GM21381 (cell line): Measurements from ENCODE around the gene PDIA5.
A peak's percentile ranks its signal among the peaks of the same experiment; 100 is the strongest.

Experiments used
- ATAC-seq: cut with Tn5 transposase; IDR thresholded peaks from one replicate; pipeline ENCODE4 v1.9.1; 2021; ENCODE audit warnings: mild to moderate bottlenecking, moderate library complexity; ENCODE audit not compliant: unreplicated experiment

PDIA5 gene

DNA sequence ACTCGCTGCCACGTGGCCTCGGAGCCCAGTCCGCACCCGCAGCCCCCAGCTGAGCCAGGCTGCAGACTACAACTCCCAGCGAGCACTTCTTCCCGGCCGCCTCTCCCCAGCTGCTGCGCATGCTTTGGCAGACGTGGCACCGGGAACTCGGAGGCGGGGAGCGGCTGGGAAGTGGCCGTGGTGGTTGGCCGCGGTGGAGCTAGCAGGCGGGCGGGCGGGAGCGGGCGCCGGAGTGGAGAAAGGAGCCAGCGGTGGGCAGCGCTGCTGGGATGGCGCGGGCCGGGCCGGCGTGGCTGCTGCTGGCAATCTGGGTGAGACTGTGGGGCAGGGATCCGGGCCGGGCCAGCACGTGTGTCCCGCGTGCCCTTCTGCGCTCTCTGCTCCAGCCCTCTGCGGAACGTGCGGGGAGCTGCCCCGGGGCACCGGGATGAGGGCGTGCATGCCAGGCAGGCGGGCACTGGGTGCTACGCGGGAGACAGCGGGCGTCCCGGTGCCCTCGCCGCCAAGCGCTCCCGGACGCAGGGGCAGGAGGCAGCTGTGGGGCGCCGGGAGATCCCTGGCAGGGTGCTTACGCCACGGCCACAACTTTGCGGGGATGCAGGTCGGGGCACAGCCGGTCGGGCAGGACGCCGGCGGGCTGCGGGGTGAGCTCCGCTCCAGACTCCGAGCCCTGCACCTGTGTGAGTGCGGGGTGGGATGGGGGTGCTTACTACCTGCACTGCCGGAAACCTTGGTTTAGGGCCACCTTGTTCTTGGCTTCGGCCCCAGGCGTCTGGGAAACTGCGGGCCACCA is at the start of gene PDIA5:
TSS of gene PDIA5 (plus strand) at position 130 of the 793 bp plus-strand sequence. CDS start at position 270, 140 bp downstream.
- peak; percentile 86 for ATAC-seq

DNA sequence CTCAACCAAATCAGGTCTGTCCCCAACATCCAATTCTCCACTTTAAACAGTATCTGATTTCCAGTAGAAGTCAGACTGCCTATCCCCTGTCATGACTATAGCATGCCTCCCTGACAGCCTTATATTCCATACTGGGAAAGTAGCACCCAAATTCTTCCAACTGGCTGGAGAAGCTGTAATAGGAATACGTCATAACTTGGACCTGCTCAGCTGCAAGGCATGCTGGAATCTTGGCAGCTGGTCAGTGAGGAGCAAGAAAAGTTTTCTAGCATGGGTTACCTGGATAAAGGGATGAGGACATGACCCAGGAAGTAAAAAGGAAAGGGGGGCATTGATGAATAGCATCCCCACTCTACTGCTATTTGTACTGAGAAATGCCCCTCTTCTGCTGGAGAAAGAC is 48.1 kb upstream of the PDIA5 start:
- ATAC-seq = no peak

DNA sequence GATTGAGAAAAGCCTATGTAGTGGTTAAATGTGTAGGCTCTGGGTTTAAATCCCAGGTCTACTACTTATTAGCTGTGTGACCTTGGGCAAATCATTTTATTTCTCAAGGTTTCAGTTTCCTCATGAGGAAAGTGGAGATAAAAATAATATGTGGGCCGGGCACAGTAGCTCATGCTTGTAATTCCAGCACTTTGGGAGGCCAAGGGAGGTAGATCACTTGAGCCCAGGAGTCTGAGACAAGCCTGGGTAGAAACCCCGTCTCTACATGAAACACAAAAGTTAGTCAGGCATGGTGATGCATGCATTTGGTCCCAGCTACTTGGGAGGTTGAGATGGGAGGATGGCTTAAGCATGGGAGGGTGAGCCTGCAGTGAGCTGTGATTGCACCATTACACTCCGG is 47.7 kb upstream of the PDIA5 start:
- no peak for ATAC-seq

DNA sequence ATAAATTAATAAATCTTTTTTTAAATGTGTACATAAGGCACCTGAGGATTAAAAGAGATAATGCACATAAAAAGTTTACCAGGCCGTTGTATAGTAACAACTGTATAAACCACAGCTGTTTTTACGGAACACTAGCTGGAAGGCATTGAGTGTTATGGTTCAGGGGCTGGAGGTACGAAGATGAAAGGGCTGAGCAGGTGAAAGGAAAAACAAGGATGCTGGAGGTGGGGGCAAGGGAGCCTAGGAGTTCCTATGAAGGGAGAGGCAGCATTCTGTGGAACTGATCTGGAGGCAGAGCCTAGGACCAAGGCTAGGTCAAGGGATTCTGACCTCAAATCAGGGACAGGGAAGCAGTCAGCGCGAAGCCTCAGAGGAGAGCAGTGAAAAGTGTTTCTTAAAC is 47.2 kb upstream of the PDIA5 start:
- ATAC-seq = no peak

DNA sequence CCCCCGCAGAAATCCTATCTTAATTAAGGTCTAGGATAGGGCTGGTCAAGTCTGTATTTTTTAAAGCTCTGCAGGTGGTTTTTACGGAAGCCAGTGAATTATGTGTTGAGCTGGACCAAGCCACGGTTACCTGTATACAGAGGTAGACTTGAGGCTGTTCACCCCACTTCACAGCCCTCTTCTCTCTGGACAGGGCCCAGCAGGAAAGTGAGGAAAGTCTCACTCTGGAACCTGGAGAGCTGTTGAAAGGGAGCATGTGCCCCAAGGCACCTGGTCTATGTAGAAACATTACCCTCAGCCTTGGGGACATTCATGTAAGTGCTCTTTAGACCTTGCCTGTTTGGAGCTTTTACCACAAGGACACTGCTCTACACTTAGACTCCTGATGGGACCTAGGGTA is 46.1 kb upstream of the PDIA5 start:
- no peak for ATAC-seq

DNA sequence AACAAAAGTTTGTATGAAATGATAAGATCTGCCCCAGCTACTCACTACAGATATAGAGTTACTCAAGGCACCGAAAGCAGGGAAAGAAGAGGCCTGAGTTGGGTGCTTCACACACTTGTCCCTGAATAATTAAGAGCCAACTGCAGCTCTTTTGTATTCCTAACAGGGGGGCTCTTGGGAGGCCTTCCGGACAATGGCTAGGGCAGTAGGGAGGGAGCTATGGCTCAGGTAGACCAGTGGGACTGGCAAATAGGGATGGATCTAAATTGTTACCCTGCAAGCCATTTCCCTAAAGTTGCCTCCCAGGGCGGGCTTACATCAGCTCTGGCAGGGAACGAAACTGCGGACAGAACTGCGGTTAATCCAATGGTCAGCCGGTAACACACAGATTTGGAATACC is 45.4 kb upstream of the PDIA5 start:
- ATAC-seq = no peak

DNA sequence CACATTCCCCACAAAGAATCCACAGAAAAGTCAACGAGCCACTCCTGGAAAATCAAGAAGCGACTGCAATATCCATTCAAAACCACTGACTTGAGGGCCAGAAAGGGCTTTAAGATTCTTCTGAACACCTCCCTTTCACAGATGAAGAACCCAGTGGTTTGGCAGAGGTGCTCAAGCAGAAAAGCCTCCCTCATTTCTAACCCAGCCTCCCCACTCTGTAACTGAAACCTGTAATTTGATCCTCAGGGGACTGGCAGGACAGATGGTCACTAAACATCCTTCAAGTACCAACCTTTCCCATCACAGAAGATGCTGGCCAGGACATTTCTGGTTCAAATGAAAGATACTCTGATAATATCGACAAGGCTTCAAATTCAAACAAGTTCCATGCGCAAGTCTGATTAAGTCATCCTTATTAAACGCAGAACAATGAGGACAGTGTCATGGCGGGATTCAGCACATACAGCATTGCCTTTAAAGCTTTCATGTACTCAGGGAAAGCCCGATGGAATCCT is 44.8 kb upstream of the PDIA5 start:
- ATAC-seq = no peak

DNA sequence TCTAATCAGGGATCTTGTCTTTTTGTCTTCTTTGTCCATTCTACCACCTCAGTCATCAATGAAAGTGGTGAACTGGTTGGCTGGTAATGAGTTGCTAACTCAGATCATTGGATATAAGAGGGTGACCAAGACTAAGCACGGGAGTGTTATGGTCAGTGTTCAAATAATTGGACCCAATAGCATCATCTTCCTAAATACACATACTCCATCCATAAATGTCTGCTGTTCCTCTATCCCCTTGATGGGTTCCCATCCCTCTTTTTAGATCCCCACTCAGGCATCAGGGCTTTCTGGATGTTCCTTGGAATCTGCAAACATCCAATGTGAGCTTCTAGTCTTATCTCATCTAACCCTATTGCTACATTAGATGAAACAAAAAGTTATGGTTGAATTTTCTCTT is 42.8 kb upstream of the PDIA5 start:
- ATAC-seq = no peak

DNA sequence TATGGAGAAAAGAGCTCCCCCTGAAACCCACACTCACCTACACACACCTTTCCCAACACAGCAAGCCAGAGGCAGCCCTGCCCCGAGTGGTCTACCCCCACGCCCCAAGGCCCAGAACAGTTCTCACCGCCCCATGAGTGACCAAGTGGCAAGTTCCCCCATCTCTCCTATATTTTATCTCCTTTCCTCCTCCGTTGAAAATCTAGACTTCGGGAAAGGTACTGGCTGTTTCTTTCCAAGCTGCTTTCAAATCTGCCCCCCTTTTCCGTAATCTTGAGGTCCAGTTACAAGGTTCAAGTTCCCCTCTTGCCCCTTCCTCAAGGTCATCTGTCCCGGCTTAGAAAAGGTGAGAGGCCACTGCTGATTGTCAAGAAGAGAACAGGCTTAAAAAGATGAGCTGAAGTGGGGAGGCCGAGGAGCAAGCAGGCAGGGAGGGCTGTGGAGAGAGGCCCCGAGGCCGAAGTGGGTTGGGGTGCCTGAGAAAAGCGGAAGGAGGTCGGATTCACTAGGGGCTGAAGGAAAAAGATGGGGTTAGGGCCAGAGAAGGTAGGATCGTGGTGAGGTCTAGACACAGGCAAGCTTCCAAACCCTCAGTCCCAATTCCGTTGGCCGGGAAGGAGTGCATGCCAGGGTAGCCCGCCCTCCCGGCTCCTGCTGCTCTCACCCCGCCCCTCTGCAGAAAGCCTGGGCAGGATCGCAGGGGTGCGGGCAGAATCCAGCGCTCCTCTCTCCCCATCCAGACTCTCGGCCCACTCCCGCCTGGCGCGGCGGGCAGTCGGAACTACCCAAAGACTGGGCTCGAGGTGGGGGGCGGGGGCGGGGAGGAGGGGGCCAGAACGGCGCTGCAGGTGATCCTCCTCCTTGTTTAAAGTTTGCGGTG is 40.9 kb upstream of the PDIA5 start:
- no peak for ATAC-seq

DNA sequence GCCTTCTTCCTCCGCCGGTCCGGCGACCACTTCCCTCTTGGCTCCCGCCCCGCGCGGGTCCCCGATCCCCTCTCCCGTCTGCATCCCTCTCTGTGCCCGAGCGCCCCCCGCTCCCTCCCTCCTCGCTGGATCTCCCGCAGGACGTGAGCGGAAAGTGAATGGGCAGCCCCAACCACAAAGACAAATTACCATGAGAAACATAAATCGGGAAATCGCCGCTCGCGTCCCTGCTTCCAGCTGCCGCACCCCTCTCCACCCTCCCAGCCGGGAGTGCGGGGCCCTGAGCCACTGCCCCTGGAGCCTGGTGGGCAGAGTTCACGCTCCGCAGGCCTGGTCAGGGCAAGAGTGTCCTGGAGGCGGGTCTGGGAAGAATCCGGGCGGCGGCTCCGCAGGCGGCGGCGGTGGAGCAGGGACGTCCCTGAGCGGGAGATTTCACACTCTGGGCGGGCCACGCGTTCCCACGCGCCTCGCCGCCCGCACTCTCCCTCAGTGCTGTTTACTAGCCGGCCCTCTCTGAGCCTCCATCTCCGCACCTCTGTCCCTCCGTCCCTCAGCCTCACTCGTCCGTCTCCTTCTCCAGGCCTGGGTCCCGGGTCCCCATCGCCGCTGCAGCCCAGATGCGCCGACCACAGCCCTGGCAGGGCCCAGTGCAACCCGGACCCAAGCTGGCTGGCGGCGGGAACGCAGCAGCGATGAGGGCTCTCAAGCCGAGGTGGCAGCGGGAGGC is 40.1 kb upstream of the PDIA5 start:
- no peak for ATAC-seq

DNA sequence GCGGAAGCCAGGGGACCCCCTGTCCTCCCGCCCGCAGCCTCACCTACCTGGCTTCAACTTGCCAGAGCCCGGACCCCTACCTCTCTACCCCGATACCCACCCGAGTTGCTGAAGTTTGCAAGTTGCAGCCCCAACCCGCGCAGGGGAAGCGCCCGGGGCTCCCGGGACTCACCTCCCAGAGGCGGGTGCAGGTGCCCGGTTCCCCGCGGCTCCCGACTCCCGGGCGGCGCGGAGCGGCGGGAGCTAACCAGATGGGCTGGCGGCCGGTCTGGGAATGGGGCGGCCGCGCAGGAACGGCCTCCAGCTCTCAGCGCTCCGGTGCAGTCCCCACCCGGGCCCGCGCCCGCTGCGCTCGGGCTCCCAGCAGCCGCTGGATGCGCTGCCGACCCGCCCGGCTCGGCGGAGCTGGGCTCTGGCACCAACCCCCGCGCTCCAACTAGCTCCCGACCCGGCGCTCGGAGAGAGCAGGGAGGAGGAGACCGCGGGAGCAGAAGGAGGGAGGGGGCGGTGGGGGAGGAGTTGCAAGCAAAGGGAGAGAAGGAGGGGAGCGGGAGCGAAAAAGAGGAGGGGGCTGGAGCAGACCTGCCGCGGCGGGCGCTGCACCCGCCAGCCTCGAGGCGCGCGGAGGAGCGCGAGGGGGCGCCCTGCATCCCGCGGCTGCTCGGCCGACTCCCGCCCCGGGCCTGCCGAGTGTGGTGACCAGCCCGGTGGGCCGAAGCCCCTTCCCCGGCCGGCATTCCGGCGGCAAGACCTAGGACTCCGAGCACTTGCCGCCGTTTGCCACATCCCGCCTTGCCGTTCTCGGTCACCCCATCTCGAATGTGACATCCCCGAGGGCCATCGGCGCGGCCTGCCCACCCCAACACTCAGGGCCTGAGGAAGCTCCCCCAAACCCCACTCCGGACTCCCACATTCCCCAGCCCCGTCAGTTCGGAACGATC is 39.3 kb upstream of the PDIA5 start, which contains the start of gene SEMA5B:
TSS of gene SEMA5B (minus strand) at position 472 of the 941 bp plus-strand sequence. CDS start 66,500 bp downstream, outside the sequence.
- no peak for ATAC-seq

DNA sequence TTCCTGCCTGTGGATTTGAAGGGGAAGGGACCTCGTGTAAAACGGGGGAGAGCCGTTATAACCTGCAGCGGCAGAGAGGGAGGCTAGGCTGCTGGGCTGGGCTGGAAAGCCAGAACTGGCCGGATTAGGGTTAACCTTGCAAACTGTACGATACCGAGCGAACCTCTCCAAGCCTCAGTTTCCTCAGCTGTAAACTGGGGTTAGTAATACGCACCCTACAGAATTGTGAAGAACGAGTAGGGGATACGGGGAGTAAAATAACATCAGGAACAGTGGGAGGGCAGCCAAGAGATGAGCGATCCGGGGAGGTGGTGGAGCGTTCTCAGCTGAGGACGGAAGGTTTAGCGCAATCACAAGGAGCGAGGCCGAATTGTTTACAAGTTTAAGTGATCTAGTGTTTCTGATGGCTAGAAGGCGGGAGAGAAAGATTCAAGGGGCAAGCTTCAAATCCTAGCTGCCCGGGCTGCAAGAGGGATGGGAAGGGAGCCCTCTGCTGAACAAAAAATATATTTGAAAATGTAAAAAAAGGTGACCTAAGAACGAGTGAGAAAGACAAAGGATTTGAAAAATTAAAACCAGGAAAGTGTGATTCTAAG is 38.5 kb upstream of the PDIA5 start:
- no peak for ATAC-seq

DNA sequence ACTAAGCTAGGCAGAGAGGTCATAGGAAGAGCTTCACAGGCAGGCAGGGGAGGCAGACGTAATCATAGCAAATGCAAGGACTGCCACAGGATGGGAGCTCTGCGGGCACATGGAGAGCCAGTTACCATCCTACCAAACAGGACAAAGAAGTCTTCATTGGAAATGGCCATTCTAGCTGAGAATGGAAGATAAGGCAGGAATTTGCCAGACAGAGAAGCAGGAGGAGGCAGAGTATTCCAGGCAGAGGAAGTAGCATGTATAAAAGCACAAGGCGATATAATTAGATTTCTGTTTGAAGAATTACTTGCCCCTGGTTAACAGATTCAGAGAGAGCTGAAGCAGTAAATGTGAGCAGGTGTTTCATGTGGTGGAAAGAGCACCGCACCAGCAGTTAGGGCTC is 35.8 kb upstream of the PDIA5 start:
- no peak for ATAC-seq

DNA sequence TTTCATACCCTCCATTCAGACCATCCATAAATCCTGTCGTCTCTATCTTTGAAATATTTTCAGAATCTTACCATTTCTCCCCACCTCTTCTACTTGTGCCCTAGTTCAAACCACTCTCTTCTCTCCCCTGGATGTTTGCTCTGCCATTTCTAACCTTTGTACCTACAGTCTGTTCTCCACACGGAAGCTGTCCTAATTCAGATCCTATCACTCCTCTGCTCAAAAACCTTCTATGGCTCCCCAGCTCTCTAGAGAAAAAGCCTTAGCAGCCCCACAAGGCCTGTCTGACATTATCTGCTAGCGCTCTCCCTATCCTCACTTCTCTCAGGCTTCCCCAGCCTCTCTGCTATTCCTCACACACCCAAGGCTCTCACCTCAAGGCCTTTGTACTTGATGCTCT is 34.8 kb upstream of the PDIA5 start:
- no peak for ATAC-seq

DNA sequence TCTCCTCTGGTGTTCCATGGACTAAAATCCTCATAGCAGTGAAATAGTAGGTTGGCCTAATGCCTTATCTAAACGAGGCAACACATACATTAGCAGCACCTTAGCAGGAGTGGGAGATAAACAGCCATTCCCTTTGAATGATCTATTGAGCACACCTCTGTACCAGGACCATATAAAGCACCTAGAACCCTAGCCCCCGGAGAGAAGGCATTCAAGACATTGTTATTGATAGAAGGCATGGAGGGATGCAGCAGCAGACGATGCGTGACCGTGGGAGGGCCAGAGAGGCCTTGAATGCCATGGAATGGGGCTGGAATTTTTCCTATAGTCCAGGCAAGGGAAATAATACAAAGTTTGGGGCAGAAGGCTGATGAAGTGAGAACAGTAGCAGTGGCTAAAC is 32.7 kb upstream of the PDIA5 start:
- no peak for ATAC-seq

DNA sequence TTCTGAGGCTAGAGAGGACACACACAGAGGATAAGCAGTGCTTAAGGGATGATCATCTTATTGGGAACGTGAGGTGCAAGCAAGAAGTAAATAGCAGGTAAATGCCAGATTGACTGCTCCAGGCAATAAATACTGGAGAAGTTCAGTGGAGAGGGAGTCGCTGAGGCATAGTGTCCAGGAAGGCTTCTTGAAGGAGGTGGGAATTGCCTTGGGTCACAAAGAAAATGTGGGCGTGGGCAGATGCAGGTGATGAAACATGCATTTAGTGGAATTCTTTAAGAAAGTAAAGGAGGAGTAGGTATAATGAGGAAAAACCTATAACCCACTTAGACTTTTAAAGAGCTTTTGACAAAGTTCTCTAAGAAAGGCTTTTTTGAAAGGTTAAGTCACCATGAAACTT is 31.8 kb upstream of the PDIA5 start:
- no peak for ATAC-seq

DNA sequence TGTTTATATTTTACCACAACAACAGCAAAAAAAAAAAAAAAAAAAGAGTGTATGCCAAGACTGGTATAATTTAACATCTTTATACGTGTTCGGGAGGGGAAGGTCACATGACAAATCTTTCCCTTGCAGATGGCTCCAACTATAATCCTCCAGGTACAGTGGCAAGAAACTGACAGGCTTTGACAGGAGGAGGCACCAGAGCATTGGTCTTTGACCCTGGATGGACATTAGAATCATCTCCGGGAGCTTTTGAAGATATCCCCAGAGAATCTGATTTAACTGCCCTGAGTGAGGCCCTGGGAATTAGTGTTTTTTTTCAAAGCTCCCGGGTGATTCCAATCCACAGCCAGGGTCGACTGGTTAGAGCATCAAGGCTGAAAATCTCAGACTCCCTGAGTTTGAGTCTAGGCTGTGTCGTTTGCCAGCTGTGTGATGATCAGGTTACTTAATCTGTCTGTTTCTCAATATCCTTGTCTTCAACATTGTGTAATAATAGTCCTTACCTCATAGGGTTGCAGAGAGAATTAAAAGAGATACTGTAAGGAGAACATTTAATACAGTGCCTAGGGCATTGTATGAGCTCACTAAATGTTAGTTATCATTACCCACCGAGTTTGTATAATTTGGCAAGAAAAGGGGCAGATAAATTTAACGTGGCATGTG is 30.3 kb upstream of the PDIA5 start:
- ATAC-seq = no peak

DNA sequence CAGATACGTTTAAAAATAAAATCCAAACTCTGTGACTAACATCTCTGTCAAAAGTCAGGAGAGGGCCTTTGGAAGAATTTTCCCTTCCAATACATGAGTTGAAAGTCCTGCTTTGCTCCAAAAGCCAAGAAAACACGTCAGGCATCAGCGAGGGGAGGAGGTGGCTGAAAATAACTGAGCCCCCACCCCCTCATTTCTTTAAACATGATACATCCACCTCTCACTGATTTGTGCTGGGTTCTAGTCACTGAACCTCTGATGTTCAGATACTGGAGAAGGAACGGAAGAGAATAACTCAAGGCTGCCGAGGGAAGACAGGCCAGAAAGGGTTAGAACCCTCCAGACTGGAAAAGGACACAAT is 29.8 kb upstream of the PDIA5 start:
- no peak for ATAC-seq

DNA sequence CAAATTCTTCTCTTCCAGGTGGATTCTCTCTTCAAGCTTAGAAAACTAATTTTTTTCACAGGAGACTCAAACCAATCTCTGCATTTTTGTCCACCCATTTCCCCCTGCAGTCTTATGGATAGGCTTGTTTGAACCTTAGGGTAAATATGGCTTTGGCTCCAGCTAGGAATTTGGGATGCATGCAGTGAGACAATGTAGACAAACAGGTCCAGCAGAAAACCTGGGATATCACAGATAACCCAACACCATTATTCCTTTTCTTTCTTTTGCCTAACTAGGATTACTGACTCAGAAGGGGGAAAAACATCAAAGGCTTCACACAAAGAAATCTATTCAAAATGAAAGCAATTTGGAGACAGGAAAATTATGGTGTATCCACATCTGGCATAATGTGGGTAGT is 28.1 kb upstream of the PDIA5 start:
- ATAC-seq = no peak
